Amygdala (tissue), 56 donors: ENCODE data around the gene KSR1.
A peak's percentile ranks its signal among the peaks of the same experiment; 100 is the strongest.

Source experiments
- DNase-seq, 56 donors: peaks; one replicate each; lab custom pipeline; 2025; lab: John Stamatoyannopoulos, UW

KSR1 gene

GRCh38 chr17:27471321-27472269 lies 15.3 kb downstream of the KSR1 start:
- DNase-seq, result peak in 2 of 56 donors; percentile 11 to 34

- no peak for DNase-seq
These were observed 17.0 kb downstream of the KSR1 start for GRCh38 chr17:27473190-27473747.

DNA sequence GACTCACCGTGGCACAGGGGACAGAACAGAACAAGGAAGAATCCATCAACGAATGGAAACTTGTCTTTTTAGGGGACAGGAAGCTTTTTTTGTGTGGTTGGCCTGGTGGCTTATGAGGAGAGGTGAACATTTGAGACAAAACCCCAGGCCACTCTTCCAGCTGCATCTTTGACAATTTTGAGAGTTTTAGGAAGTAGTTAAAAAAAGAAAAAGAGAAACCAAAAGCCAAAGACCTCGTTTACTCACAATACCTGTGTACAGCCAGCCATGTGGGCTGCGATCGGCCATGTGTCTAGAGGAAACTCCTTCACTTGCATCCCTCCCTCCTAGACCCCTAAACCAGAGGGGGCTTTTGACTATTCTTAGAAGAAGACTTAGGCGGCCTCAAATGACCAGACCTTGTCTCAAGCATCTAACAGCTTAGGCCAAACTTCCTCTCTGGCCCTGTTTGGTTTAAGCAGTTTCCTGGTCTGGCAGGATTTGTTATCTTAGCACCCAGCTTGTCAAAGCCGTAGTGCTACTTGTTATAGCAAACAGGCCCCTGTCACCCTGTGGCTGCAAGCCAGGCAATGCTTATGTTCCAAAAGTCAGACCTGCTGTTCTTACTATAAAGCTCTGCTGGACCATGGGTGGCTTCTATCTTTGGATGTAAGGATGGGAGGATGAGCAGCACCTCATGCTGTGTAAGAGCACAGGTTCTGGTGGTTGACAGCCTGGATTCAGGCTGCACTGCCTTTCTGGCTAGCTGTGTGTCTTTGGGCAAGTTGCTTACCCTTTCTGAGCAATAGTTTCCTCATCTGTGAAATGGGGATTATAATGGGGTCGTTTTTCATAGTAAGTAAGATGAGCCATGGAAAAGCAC lies 17.7 kb downstream of the KSR1 start:
- DNase-seq, result no peak

- no peak for DNase-seq
These were observed 18.9 kb downstream of the KSR1 start for GRCh38 chr17:27475070-27475673.

GRCh38 chr17:27475981-27476895 lies 20.0 kb downstream of the KSR1 start:
- DNase-seq, result peak in 1 of 56 donors; percentile 23

DNA sequence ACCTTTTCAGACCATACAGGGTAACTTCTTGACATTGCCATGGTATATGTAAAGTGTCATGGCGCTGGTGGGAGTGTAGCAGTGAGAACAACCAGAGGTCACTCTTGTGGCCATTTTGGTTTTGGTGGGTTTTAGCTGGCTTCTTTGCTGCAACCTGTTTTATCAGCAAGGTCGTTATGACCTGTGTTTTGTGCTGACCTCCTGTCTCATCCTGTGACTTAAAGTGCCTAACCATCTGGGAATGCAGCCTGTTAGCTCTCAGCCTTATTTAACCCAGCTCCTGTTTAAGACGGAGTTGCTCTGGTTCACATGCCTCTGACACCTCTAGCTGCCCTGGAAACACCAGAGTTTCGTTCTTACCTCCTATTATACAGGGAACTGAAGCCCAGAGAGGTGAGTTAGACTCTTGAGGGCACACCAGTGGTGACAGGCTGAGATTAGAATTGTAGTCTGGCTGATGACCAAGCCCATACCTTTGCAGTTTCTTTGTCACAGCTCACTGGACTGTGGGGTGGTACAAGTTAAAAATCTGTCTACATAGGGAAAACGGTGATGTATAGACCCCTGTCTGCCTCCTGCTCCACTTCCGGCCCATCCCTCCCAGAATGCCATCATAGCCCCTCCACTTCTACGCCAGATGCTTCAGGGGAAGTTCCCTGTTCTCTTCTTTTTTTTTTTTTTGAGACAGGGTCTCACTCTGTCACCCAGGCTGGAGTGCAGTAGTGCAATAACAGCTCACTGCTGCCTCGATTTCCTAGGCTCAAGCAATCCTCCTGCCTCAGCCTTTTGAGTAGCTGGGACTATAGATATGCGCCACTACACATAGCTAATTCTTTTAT lies 21.0 kb downstream of the KSR1 start:
- no peak for DNase-seq

- DNase-seq, result no peak
These were observed 21.9 kb downstream of the KSR1 start for GRCh38 chr17:27477971-27478684.

- DNase-seq, result no peak
These were observed 22.8 kb downstream of the KSR1 start for GRCh38 chr17:27478901-27479538.

GRCh38 chr17:27479838-27480237 lies 23.6 kb downstream of the KSR1 start:
- DNase-seq, result no peak

- DNase-seq, result no peak
These were observed 24.5 kb downstream of the KSR1 start for GRCh38 chr17:27480699-27481098.

- DNase-seq, result no peak
These were observed 25.1 kb downstream of the KSR1 start for GRCh38 chr17:27481327-27481726.

GRCh38 chr17:27485125-27485524 lies 28.9 kb downstream of the KSR1 start:
- no peak for DNase-seq

- DNase-seq, result no peak
These were observed 29.7 kb downstream of the KSR1 start for GRCh38 chr17:27485716-27486495.

DNA sequence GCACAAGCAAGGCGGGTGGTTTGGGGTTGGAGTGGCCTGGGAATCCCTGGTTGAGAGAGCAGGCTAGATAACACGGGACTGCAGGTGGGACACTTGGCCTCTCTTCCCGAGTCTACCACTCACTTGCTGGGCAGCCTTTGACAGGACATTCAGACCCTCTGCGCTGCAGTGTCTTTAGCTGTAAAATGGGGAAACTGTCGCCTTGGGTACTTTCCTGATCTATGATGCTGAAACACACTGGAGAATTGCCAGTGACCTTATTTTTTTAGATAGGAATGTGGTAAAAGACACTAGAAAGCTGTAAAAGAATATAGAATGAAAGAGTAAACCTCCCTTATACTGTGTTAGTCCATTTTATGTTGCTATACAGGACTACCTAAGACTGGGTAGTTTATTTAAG lies 30.5 kb downstream of the KSR1 start:
- no peak for DNase-seq

- DNase-seq, result no peak
These were observed 32.0 kb downstream of the KSR1 start for GRCh38 chr17:27488231-27488630.

GRCh38 chr17:27489045-27489715 lies 32.9 kb downstream of the KSR1 start:
- DNase-seq, result peak in 12 of 56 donors; percentile 12 to 53 (median 28)
